Fibroblast of lung (primary cell): ENCODE measurements around the gene ABCA10. TPM values are rescaled to one million over a fixed set of nuclear protein-coding genes. Genes with fewer than 3 reads are reported as not detected.

ENCODE experiments used
- DNase-seq, 2 donors: peaks; one replicate each; pipeline versions ENCODE4 v3.0.0 to v3.0.0-alpha.2; 2010; ENCODE audit warnings: low read depth in 2 of 2
- H2AFZ ChIP-seq: 2 replicates; pipeline ENCODE4 v1.5.1; 2012; ENCODE audit warnings: low read length, control low read depth, inconsistent platforms
- H3K27ac ChIP-seq: 2 replicates; pipeline ENCODE4 v1.5.1; 2011; ENCODE audit warnings: low read length, control low read depth; ENCODE audit not compliant: insufficient read depth
- H3K27me3 ChIP-seq: 2 replicates; pipeline ENCODE4 v1.5.1; 2011; ENCODE audit warnings: mild to moderate bottlenecking, low read length; ENCODE audit not compliant: control insufficient read depth, insufficient read depth
- H3K36me3 ChIP-seq: 2 replicates; pipeline ENCODE4 v1.5.1; 2011; ENCODE audit warnings: low read length; ENCODE audit not compliant: control insufficient read depth, insufficient read depth
- H3K4me1 ChIP-seq: 2 replicates; pipeline ENCODE4 v1.5.1; 2011; ENCODE audit warnings: low read length; ENCODE audit not compliant: control insufficient read depth, insufficient read depth; ENCODE audit errors: extremely low read depth
- H3K4me2 ChIP-seq: 2 replicates; pipeline ENCODE4 v1.5.1; 2011; ENCODE audit warnings: low read length, control low read depth; ENCODE audit not compliant: insufficient read depth; ENCODE audit errors: extremely low read depth
- H3K4me3 ChIP-seq, 4 experiments: fragments of 200-600 bp in 1 of 4; sonication (generic) in 1 of 4; replicated peaks in 1 of 4; 2 replicates each; pipeline ENCODE4 v1.5.1; 2011 to 2016; ENCODE audit warnings: low read length in 4 of 4, low read depth in 3 of 4, mild to moderate bottlenecking in 3 of 4, control low read depth in 2 of 4, inconsistent platforms in 1 of 4, mixed read lengths in 1 of 4; ENCODE audit not compliant: insufficient read depth in 1 of 4; ENCODE audit errors: control extremely low read depth in 1 of 4
- H3K79me2 ChIP-seq: 2 replicates; pipeline ENCODE4 v1.5.1; 2012; ENCODE audit warnings: mild to moderate bottlenecking, low read length, inconsistent platforms; ENCODE audit not compliant: control insufficient read depth, insufficient read depth
- H3K9ac ChIP-seq: 2 replicates; pipeline ENCODE4 v1.5.1; 2011; ENCODE audit warnings: mild to moderate bottlenecking, low read length, control low read depth; ENCODE audit not compliant: insufficient read depth
- H3K9me3 ChIP-seq: 2 replicates; pipeline ENCODE4 v1.5.1; 2012; ENCODE audit warnings: low read depth, low read length; ENCODE audit not compliant: control insufficient read depth, insufficient read depth
- H4K20me1 ChIP-seq: 2 replicates; pipeline ENCODE4 v1.5.1; 2011; ENCODE audit warnings: low read length; ENCODE audit not compliant: control insufficient read depth, insufficient read depth; ENCODE audit errors: extremely low read depth
- EZH2 ChIP-seq: IDR thresholded peaks from 2 replicates; pipeline ENCODE4 v1.5.1; 2012; ENCODE audit warnings: low read length, control low read depth, mild to moderate bottlenecking; ENCODE audit errors: missing control alignments
- polyA plus RNA-seq, 2 donors: library from polyadenylated mRNA; depleted of rRNA in 1 of 2; stranded (reverse) in 1 of 2; unstranded in 1 of 2; fragments of >200 nt; gene quantifications; 2 replicates each; pipeline ENCODE4 v1.2.1, GENCODE V29; 2011 to 2012; ENCODE audit warnings: missing spikeins in 1 of 2
- total RNA-seq: library from RNA; depleted of rRNA; stranded (reverse); fragments of >200 nt; gene quantifications from 2 replicates; pipeline ENCODE4 v1.2.1, GENCODE V29; 2014
- TF ChIP-seq, protein P1 (sequence below), 2 donors: IDR thresholded peaks in 1 of 2; conservative IDR thresholded peaks in 1 of 2; 1 replicate in 1 of 2; 2 replicates in 1 of 2; pipeline ENCODE4 v1.5.1; 2011 to 2012; ENCODE audit warnings: low read length in 2 of 2, control low read depth in 1 of 2, inconsistent platforms in 1 of 2, low read depth in 1 of 2, mild to moderate bottlenecking in 1 of 2

The ABCA10 gene
- total and polyA plus RNA-seq, 2 donors (not counting 1 experiment from before 2014, with no cell fraction given): 0.64 to 2.8 TPM

GRCh38 chr17:69231521-69231920 lies 2.9 kb upstream of the ABCA10 start:
- Histone ChIP-seq H3K79me2 (no peaks in the 10 kb centered on the region), H3K27me3 (no peaks in the 10 kb centered on the region), H3K4me2 (no peak overlapping the region), H3K4me1 (no peaks in the 10 kb centered on the region), H4K20me1 (no peaks in the 10 kb centered on the region), H2AFZ (no peak overlapping the region), H3K36me3 (no peaks in the 10 kb centered on the region), H3K27ac (no peak overlapping the region), H3K9ac (no peak overlapping the region), H3K9me3 (no peaks in the 10 kb centered on the region), H3K4me3 (no peak overlapping the region)
- DNase-seq: no peak
- TF ChIP-seq, protein P1, sequence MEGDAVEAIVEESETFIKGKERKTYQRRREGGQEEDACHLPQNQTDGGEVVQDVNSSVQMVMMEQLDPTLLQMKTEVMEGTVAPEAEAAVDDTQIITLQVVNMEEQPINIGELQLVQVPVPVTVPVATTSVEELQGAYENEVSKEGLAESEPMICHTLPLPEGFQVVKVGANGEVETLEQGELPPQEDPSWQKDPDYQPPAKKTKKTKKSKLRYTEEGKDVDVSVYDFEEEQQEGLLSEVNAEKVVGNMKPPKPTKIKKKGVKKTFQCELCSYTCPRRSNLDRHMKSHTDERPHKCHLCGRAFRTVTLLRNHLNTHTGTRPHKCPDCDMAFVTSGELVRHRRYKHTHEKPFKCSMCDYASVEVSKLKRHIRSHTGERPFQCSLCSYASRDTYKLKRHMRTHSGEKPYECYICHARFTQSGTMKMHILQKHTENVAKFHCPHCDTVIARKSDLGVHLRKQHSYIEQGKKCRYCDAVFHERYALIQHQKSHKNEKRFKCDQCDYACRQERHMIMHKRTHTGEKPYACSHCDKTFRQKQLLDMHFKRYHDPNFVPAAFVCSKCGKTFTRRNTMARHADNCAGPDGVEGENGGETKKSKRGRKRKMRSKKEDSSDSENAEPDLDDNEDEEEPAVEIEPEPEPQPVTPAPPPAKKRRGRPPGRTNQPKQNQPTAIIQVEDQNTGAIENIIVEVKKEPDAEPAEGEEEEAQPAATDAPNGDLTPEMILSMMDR (conservative IDR thresholded peaks at IDR 0.05 in 1 of 2, IDR thresholded peaks at IDR 0.05 in 1 of 2; ENCODE audit: low read depth in 1 of 2, low read length in 2 of 2): no peak
- no peak for TF ChIP-seq EZH2

- Histone ChIP-seq H2AFZ (no peak overlapping the region), H4K20me1 (no peaks in the 10 kb centered on the region), H3K27me3 (no peaks in the 10 kb centered on the region), H3K4me2 (no peak overlapping the region), H3K9ac (no peak overlapping the region), H3K36me3 (no peaks in the 10 kb centered on the region), H3K9me3 (no peaks in the 10 kb centered on the region), H3K4me3 (no peak overlapping the region), H3K4me1 (no peaks in the 10 kb centered on the region), H3K27ac (no peak overlapping the region), H3K79me2 (no peaks in the 10 kb centered on the region)
- TF ChIP-seq EZH2: no peak
- TF ChIP-seq, protein P1 (conservative IDR thresholded peaks at IDR 0.05 in 1 of 2, IDR thresholded peaks at IDR 0.05 in 1 of 2; ENCODE audit: low read depth in 1 of 2, low read length in 2 of 2): no peak
- DNase-seq: no peak
These were observed 2.3 kb upstream of the ABCA10 start for GRCh38 chr17:69230939-69231338.

GRCh38 chr17:69228018-69228417 lies 606 bp downstream of the ABCA10 start:
- Histone ChIP-seq H3K4me1 (no peaks in the 10 kb centered on the region), H3K9me3 (no peaks in the 10 kb centered on the region), H3K79me2 (no peaks in the 10 kb centered on the region), H2AFZ (no peak overlapping the region), H3K27me3 (no peaks in the 10 kb centered on the region), H3K9ac (no peak overlapping the region), H3K4me2 (no peak overlapping the region), H3K36me3 (no peaks in the 10 kb centered on the region), H3K4me3 (peak overlapping the region in 1 of 4 experiments; percentile 14), H4K20me1 (no peaks in the 10 kb centered on the region), H3K27ac (no peak overlapping the region)
- no peak for TF ChIP-seq EZH2
- DNase-seq: no peak
